GM18508 (cell line): Measurements from ENCODE around the gene TXNL4A.
"Not testable (repeated sequence)": the region's sequence is repeated elsewhere in the genome, so short reads cannot be mapped to it uniquely, and the experiment has no call there.

ENCODE experiments used
- ATAC-seq: cut with Tn5 transposase; IDR thresholded peaks from one replicate; pipeline ENCODE4 v1.9.1; 2021; ENCODE audit warnings: moderate number of reproducible peaks; ENCODE audit not compliant: insufficient read depth, unreplicated experiment

TXNL4A gene

DNA sequence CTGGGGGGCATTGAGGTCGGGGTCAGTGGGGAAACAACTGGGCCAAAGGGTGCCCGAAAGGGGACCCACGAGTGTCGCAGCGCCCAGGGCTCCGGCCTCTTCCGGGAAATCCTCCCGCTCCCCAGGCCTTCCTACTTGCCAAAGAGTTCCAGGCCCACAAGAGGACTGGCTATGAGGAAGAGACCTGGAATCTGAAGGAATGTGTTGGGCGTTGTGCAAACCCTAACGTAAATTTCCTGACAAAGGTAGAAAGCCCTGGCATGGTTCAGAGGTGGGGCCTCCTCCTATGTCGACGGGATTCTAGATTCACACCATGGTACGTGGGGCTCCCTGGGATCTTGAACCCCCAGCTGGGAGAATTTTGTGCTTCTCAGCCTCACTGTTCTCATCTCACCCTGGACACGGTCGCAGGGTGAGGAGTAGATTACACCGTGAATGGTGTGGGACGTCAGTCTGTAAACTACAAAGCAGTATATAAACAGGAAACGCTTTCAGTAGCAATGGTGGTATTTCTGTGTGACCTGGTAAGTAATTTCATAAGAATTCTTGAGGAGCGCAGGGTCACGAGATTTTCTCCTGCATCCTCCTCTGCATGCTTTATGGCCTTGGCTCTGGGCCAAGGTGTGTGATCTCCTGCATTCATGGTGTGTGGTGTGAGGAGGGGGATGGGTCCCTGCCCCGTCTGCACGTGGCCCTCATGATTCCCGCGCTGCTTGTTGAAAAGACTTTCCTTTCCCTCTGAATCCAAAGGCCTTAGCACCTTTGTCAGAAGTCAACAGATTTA, 23.1 kb downstream of the TXNL4A start:
- ATAC-seq = no peak

DNA sequence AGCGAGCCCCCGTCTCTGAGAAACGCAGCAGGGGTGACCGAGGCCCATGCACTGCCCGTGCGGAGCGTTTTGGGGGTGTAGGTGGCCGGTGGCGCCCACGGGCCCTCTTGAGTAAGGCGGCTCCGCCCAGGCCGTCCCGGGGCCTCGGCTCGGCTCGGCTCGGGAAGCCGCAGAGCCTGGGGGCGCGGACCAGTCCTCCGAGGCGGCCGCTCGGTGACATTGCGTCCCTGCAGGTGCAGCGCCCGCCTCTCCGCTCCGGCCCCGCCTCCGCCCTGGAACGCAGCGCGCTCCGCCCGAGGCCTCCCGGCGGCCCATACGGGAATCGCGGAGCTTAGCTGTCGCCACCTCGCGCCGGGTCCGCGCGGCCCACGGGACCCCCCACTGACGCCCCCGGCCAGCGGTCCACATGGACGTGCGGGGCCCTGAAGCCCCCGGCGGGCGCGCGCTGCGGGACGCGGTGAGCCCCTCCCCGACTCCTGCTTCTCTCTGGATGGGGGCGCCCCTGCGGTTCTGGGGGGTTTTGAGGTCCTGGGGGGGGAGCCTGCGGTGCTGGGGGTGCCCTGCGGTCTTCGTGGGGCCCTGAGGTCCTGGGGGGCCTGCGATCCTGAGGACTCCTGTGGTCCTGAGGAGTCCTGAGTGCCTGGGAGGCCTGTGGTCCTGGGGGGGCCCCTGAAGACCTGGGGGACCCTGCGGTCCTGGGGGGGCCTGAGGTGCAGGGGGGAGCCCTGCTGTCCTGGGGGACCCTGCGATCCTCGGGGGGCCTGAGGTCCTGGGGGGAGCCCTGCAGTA, 23.8 kb downstream of the TXNL4A start, which contains the start of gene HSBP1L1:
Gene HSBP1L1 (plus strand): TSS at position 314 of the 789 bp plus-strand sequence. CDS start 93 bp downstream, at position 407.
- peak; percentile 53 for ATAC-seq

DNA sequence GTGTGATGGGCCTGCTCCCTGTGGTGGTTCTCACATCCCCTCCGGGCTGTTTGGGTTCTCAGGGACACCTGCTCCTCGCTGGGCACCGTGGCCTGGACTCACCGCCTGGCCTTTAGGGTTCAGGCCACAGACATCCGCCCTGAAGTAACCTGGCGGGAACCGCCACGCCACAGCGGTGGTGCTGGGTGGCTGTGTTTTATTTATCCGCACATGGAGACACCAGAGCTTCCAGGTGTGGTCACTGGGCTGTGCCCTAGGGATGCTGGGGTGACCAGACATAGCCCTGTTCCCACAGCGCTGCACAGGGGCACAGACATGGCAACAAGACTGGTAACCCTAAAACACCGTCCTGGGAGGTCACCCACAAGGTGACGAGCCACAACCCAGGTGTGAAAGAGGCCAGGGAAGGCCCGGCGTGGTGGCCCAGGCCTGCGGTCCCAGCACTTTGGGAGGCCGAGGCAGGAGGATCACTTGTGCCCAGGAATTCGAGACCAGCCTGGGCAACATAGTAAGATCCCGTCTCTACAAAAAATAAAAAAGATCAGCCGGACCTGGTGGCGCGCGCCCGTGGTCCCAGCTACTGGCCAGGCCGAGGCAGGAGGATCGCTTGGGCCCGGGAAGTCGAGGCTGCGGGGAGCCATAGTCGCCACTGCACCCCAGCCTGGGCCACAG, 24.6 kb downstream of the TXNL4A start:
- ATAC-seq = no peak

- no peak for ATAC-seq
Measured at GRCh38 chr18:79962835-79963657, 25.3 kb downstream of the TXNL4A start.

DNA sequence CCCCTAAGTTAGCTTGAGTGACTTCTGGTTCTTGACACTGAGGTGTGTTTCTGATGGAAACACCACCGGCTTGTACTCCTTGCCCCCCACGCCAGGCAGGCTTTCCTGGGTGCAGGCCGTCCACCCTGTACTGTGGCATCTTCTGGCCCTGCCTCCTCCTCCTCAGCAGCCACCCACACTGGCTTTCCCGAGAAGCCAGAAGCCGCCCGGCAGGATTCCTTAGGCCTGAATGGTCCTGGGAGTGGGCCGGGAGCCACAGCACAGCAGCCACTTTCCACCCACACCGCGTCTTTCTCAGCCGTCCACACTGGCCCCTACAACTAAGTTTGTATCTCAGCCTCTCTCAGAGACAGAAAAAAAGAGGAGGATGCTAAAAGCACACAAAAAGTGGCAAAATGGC, 26.1 kb downstream of the TXNL4A start:
- ATAC-seq = no peak

- no peak for ATAC-seq
Measured at GRCh38 chr18:79961527-79962291, 26.7 kb downstream of the TXNL4A start.

GRCh38 chr18:79960921-79961526, 27.3 kb downstream of the TXNL4A start:
- ATAC-seq = no peak

DNA sequence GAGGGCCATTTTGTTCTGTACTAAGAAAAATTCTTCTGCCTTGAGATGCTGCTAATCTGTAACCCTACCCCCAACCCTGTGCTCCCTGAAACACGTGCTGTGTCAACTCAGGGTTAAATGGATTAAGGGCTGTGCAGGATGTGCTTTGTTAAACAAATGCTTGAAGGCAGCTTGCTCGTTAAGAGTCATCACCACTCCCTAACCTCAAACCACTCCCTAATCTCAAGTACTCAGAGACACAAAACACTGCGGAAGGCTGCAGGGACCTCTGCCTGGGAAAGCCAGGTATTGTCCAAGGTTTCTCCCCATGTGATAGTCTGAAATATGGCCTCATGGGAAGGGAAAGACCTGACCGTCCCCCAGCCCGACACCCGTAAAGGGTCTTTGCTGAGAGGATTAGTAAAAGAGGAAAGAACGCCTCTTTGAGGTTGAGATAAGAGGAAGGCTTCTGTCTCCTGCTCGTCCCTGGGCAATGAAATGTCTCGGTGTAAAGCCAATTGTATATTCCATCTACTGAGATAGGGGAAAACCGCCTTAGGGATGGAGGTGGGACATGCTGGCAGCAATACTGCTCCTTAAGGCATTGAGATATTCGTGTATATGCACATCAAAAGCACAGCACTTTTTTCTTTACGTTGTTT, 28.1 kb downstream of the TXNL4A start:
- not testable (repeated sequence) for ATAC-seq

GRCh38 chr18:79958981-79959380, 29.4 kb downstream of the TXNL4A start:
- ATAC-seq = no peak

DNA sequence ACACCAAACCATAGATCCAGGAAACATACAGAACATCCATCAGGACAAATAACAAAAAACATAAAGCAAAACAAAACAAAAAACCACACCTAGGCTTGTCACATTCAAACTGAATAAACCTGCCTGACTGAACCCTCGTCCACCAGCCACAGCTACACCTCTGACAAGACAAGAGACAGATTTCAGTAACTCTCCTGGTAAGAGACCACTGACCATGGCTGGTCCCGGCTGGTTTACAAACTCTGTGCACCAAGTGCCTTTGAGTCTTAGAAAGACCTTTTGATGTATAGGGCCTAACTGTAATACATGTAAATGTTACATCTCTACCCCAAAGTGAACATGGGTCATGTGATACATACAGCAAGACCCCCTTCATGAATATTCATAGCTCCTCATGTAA, 32.1 kb downstream of the TXNL4A start:
- ATAC-seq = no peak

GRCh38 chr18:79955302-79956075, 32.9 kb downstream of the TXNL4A start:
- ATAC-seq = no peak

GRCh38 chr18:79954791-79955190, 33.6 kb downstream of the TXNL4A start:
- no peak for ATAC-seq

DNA sequence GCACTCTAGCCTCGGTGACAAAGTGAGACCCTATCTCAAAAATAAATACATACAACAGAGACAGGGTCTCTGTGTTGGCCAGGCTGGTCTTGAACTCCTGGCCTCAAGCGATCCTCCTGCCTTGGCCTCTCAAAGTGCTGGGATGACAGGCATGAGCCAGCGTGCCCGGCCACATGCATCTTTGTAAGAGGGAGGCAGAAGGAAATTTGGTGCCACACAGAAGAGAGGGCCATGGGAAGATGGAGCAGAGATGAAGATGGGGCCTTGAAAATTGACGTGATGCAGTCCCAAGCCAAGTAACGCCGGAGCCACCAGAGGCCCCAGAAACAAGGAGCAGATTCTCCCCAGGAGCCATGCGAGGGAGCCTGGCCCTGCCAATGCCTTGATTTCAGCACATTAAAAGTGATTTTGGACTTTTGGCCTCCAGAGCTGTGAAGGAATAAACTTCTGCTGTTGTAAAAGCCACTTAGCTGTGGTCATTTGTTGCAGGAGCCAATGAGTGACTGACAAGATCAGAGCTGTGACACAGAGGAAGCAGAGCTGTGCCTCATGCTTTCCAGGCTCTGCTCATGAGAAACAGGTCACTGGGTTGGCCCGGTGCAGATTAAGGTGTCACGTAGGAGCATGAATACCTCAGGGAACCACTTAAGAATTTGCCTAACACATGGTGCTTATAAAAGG, 34.3 kb downstream of the TXNL4A start:
- no peak for ATAC-seq

- no peak for ATAC-seq
Measured at GRCh38 chr18:79952996-79953559, 35.3 kb downstream of the TXNL4A start.

DNA sequence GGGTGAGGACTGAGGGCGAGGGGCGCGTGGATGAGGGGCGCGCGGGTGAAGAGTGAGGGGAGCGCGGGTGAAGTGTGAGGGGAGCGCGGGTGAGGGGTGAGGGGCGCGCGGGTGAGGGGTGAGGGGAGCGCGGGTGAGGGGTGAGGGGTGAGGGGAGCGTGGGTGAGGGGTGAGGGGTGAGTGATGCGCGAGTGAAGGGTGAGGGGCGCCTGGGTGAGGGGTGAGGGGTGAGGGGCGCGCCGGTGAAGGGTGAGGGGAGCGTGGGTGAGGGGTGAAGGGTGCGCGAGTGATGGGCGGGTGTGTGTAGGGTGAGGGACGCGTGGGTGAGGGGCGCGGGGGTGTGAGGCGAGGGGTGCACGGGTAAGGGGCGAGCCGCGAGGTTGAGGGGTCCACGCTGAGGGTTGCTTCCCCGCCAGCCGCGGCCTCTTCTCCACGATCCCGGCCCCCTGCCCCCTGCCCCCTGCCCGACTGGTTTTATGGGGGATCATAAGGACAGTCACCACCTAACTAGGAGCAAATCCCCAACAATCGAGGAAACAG, 35.8 kb downstream of the TXNL4A start:
- ATAC-seq = no peak

DNA sequence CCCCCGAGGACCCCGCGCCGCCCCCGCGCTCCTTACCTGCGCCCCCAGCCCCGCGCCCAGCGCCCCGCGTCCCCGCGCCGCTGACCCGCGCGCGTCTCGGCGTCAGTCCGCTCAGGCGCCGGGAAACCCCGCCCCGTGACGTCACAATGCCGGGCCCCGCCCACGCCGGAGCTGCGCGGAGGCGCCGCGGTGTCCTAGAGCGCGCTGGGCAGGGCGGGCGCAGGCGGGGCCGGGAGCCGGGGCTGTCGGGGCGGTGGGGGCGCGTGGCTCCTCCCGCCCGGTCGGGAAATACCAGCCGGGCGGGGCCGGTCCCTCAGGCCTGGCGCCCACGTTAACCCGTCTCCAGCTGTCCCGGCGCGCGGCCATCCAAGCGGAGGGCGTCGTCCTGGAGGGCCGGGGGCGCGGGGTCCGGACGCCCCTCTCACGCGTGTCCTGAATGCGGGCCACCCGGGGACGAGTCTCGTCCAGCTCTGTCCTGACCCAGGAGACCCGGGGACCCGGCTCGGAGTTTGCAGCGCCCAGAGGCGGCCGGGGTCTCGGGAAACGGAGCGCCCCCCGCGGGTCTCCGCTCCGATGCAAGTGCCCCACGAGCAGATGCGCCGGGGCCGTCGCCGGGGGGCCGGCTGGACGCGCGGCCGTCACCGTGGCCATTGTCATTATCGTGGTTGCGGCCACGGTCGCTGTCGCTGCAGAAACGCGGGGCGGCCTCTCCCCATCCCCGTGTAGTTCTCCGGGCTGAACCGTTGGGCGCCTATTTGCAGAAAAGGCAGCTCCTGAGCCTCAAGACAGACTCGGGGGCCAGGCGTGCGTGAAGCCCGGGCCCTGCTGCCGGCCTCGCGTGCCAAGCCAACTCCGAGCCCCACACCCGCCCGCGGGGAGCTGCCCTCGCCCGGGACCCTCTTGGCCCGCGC, 36.6 kb downstream of the TXNL4A start, which contains the start of gene SLC66A2:
Gene SLC66A2 (minus strand): TSS at position 109 of the 911 bp plus-strand sequence. CDS start 727 bp downstream, outside the sequence.
- ATAC-seq = no peak
